ENCODE measurements around the gene SLC6A17.
A peak's percentile ranks its signal among the peaks of the same experiment; 100 is the strongest.

Gene SLC6A17

DNA sequence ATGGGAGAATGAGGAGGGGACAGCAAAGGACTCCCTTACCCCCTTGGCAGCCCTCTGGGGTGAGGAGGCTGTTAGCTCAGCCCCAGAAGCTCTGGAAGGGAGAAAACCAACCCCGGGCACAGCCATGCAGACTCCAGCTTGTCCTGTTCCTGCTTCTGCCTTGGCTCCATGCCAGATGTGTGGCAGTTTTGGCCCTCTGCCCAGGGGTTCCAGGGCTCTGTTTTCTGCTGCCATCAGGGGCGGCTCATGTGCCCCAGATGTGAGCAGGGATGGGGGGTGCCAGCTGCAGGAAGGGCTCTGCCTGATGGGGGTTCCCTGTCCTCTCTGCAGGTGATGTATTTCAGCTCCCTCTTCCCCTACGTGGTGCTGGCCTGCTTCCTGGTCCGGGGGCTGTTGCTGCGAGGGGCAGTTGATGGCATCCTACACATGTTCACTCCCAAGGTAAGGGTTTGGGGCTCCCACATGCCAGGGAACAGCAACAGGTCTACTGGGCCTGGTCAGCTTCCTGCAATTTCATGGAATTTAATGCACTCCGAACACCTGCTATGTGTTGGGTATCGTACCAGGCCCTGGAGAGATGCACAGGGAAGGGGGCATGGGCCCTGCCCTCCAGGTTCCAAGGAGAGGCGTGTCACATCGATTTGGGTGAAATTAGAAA, 26.1 kb downstream of the SLC6A17 start:
- DNase-seq, result no peak

DNA sequence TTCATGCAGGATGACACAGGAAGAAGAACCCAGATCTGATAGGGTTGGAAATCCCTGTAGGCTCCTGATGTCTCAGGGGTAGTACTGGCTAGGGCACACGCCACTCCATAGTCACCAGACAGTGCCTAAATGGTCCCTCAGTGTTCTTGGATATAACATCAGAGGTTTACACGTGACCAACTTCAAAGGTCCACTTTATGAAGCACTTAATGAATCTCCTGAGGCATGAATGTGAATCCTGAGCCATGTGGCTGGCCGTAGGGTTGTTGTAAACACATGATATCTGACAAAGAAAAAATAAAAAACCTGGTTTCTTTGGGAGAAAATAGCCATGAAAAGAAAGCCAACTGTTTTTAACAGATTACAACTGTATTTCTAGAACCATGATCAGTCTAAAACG, 27.5 kb downstream of the SLC6A17 start:
- DNase-seq, result no peak

DNA sequence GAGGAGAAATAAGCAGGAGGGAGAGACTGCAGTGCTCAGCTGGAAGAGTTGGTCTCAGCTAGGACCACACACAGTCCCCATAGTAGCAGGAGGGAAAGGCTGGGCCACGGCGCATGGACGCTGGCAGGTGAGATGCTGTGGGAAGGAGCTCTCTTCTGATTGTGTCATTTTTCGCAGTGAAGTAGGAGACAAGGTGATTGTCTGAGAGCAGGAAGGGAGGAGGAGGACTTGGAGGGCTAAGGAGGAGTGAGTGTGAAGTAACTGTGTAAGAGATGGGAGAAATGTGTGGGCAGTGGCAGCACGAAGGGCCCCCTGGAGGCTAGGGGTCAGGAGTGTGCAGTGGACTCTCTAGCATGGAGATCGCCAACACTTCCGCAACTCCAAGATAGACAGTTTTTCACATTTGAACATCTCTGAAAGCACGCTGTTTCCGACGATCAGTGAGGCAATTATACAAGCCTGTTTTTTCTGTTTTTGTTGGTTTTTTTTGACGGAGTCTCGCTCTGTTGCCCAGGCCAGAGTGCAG, 33.4 kb downstream of the SLC6A17 start:
- no peak for DNase-seq

DNA sequence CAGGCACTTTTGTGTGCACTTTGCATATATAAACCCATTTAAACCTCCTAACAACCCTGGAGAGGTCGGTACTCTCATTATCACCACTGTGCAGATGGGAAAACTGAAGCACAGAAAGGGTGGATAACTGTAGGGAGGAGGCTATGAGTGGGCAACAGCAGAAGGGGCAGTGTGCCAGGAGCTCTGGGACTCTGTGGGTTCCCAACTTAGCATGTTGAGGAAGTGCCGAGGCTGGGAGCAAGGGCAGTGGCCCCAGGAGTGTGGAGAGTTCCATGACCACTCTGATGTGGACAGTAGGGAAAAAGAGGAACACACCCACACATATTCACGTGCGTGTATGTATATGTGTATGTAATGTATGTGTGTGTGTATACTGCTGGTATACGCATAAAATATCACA, 34.2 kb downstream of the SLC6A17 start:
- DNase-seq, result no peak

DNA sequence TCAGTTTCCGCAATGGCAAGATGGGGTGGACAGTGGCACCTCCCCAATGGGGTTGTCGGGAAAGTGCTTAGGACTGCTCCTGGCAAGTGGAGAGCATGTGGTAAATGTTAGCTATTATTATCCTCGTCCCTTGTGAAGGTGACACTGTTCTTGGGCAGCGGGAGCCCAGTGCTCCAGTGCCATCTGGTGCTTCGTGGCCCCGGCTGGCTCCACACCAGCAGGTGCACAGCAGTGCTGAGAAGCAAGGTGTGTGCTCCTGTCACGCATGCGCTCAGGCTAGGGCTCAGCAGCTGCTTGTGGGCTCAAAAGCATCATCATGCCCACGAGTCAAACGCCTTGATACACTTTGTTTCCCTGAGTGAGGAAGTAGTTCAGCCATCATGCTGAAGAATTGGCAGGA, 34.9 kb downstream of the SLC6A17 start:
- no peak for DNase-seq

DNA sequence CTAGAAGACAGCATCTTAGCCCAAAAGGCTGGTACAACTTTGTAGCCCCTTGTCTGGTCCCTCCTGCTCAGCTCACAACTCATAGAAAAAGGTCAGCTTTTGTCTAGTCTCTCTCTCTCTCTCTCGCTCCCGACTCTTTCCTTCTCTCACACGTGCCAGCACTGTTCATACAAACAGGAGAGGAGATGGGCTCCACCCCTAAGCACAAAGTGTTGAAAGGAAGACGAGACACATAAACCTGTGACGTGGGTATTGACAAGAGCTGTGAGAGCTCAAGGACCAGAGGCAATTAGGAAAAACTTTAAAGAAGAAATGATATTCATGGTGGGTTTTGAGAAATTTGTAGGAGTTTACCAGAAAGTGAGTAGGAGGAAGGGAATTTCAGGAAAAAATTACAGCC, 36.3 kb downstream of the SLC6A17 start:
- DNase-seq, result no peak

DNA sequence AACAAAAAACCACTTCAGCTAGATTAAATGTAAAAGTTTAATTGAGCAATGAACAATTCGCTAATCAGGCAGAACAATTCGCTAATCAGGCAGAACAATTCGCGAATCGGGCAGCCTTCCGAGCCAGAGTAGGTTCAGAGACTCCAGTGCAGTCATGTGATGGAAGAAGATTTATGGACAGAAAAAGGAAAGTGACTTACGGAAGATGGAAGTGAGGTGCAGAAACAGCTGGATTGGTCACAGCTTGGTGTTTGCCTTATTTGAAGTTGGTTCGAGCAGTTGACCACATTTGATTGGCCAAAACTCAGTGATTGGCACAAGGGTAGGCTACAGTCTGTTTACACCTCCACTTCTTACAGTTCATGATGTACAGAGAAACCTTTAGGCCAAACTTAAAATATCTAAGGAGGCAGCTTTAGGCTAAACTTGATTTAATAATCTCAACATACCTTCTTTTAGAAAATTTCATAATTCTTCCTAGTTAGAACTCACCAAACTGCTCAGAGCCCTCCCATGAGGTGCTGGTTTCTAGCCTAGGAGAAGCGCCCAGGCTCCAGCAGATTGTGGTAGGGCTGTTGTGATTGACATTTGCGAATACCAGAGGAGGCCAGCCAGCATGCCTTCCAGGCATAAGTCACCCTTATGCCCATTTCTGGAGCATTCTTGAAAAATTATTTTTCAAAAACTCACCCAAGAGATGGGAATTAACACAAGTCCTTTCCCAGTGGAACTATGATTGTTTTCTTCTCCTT, 37.0 kb downstream of the SLC6A17 start:
- no peak for DNase-seq

DNA sequence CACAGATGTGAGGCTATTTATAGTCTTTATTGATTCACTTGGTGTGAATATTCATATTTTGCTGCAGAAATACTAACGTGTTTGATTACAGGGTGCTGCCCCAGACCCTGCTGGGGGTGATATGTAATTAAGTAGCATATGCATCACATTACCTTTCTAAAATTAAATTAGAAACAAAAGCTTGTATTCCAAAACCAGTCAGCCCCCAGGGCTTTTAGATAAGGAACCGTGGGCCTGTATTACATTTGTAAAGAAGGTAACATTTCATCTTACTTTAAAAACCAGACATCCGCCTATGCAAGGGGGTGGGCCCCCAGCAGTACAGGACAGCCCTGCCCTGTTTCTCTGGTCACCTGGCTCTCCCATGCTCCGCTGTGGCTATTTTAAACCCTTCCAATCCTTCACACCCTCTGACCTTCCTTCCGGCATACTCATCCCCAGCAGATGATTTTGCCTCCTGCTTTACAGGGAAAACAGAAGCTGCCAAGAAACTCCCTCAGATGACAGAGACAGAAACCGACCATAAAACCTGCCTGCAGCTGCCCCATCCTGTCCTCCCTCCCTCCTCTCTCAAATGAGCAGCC, 37.8 kb downstream of the SLC6A17 start:
- no peak for DNase-seq

DNA sequence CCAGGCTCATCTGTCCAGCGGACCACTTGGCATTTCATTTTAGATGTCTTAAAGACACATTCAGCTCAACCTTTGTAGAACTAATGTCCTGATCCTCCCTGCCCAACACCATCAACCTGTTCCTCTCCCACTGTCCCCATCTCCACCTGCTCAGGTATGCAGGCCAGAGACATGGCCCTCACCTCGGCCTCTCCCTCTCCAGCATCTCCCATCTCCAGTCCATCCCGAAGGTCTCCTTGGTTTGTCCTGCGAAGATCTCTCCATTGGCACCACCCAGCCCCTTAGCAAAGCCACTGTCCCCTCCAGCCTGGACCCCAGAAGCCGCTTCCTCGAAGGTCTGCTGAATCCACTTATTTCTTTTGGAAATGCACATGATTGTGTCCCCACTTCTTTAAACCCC, 38.9 kb downstream of the SLC6A17 start:
- no peak for DNase-seq

DNA sequence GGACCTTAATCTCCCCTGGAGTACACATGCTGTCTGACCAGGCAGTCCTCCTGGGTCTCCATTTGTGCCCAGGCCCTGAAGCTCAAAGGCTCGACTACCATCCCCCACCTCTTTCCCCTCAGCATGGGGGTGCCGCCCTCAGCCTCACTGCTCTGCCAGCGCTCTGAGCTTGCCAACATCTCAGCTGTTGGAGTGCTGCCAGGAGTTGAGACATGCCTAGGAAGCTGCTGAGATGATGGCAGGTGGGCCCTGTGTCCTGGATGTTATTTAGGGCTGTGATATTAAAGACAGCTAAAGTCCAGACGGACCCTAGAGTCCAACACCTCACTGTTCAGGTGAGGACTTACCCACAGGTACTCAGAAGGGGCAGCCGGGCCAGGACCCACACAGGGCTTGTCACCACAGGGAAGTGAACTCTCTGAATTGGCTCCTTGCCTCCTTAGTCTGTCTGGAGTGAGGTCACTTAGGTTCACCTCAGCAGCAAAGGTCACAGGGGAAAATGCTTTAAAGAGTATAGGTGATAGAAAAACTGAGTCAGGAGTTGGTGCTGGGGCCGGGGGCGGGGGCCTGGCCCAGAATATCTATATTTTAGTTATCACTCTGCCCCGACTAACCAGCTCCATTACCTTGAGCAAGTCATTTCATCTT, 40.1 kb downstream of the SLC6A17 start:
- DNase-seq, result no peak

DNA sequence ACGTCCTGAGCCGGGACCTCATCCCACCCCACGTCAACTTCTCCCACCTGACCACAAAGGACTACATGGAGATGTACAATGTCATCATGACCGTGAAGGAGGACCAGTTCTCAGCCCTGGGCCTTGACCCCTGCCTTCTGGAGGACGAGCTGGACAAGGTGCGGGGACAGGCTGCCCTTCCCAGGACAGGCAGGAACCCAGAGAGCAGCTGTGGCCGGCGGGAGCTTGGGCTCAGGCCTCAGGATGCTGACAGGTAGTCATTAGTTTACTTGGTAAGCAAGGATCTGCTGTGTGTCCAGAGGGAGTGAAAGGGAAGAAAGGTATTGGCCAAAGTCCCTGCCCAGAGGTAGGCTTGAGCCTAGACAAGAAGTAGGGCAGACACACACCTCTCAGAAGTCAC, 42.2 kb downstream of the SLC6A17 start:
- DNase-seq, result no peak

DNA sequence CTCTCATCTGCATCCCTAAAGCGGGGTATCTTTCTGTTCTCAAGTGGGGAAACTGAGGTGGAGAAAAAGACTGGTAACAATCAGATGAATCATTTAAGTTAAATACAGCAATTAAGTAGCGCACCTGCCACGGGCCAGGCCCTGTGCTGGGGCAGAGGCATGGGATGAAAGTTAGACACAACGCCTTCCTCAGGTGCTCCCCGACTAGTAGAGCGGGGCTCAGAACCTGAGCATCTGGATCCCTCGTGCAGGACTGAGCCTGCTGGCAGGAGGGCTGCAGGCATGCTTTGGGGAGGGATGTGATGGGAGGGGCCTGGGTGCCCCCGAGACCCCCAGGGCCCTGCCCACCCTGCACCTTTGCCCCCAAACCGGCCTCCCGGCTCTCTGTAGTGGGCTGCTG, 44.9 kb downstream of the SLC6A17 start:
- no peak for DNase-seq

DNA sequence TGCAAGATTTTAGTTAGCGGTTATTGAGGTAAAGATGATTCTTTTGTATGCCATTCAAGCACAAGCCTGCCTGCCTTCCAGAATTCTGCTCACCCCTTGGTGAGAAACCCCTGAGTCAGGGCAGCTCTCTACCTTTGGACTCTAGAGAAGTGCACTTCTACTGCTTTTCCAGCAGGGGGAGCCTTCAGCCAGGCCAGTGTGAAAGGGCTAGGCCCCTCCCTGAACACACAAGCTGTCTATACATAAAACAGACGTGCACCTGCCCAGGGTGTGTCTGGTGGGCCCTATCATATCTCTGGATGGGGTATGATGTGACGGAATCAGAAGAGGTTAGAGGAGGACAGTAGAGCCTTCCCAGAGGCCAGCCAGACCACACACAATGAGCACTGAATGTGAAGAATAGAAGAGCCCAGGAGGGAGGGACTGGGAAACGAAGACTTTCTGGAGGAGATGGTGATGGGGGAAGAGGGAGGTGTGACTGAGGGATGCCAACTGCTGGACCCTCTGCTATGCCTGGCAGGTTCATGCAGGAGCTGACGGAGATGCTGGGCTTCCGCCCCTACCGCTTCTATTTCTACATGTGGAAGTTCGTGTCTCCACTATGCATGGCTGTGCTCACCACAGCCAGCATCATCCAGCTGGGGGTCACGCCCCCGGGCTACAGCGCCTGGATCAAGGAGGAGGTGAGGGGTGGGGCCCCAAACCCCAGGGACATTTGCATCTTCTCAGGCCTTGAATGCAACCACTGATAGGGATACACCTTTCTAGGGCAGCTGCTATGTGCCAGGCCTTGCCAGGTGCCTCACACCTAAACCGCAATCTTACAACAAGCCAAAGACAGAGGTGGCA, 46.8 kb downstream of the SLC6A17 start:
- DNase-seq, result peak; percentile 40

DNA sequence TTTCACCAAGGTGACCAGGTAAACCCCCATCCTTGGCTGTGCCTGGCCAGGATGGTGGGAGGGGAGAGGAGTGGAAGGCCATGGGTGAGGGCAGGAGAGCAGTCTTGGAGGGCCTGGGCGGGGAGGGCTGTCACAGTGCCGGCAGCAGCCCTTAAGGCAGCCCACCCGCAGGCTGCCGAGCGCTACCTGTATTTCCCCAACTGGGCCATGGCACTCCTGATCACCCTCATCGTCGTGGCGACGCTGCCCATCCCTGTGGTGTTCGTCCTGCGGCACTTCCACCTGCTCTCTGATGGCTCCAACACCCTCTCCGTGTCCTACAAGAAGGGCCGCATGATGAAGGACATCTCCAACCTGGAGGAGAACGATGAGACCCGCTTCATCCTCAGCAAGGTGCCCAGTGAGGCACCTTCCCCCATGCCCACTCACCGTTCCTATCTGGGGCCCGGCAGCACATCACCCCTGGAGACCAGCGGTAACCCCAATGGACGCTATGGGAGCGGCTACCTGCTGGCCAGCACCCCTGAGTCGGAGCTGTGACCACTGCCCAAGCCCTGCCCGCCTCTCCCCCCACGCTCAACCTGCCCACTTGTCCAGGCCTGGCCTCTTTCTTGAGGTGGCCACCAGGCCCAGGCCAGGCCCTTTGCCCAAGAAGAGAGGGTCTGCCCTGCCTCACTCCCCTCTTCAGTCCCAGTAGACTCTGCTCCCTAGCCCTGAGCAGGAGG, 47.8 kb downstream of the SLC6A17 start:
- no peak for DNase-seq

DNA sequence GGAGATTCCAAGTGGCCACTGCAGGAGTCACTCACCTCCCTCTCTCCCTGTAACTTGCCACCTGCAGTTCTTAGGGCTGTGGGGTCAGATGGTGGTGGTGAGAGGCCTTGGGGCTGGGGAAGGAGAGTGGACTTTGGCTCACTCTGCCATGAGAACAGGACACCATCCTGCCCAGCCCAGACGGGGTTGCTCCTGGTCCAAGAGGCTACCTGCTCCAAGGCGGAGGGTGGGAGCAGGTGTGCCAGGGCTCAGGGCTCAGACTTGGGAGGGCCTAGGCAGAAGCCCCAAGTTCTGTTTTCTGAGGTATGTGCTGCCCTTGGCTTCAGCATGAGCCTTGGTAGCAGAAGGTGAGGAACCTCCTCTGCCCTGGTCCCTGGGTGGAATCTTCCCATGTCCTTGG, 48.5 kb downstream of the SLC6A17 start:
- no peak for DNase-seq

DNA sequence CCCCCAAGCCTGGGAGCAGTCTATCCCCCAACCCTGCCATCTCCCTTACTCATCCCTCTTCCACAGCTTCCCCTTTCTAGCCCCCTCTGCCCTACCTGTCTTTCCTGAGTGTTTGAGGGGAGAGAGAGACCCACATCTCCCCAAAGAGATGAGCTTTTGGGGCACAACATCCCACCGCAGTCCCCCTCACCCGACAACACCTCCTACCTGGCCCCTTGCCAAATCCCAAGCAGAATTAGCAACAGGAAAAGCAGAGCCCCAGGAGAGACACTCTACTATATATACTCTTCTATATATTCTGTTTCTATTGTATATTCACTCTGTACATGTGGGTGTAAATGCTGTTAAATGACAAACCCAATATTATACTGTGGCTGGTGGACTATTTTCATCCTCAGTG, 49.9 kb downstream of the SLC6A17 start:
- no peak for DNase-seq

DNA sequence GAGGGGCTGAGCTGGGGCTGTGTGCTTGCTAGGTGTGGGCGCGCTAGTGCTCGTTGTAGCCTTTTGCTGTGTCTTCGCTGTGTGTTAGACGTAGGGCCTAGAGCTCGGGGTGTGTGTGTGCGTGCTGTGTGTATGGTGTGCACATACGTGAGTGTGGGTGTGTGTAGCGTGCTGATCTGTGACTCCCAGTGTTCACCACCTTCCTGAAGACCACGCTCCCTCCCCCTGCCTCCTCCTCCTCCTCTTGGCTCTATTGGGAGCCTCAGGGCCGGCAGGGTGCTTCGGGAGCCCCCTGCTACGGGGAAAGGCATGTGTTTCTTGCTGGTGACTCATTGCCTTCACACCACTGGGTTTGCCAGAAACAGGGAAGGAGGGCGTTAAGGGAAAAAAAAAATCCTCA, 50.4 kb downstream of the SLC6A17 start:
- DNase-seq, result no peak

DNA sequence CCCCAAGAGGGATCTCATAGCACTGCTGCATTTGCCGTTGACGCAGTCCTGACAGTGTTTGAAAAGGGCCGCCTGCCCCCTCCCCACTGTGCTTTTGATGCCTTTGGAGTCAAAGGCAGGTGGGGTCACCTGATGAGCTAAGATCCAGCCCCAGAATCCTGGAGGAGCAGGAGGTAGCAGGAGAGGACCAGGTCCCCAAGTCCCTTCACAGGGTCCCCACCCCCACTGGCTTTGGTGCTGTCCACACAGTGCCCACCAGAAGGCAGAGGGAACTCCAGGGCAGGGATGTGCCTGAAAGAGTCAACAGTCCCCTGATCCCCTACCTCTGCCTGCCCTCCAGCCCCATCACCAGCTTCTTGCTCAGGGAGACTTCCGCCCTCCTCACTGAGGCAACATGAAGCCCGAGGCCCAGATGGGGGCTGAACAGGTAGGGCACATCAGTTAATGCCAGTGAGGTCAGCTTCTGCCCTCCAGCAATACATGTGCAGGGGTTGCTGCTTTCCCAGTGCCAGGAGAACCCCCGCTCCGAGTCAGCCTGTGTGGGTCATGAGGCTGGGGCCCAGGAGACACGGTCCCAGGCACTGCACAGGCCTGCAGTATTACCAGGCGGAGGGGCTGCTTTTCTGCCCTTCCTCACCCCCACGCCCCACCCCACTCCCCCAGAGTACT, 51.0 kb downstream of the SLC6A17 start:
- DNase-seq, result no peak

DNA sequence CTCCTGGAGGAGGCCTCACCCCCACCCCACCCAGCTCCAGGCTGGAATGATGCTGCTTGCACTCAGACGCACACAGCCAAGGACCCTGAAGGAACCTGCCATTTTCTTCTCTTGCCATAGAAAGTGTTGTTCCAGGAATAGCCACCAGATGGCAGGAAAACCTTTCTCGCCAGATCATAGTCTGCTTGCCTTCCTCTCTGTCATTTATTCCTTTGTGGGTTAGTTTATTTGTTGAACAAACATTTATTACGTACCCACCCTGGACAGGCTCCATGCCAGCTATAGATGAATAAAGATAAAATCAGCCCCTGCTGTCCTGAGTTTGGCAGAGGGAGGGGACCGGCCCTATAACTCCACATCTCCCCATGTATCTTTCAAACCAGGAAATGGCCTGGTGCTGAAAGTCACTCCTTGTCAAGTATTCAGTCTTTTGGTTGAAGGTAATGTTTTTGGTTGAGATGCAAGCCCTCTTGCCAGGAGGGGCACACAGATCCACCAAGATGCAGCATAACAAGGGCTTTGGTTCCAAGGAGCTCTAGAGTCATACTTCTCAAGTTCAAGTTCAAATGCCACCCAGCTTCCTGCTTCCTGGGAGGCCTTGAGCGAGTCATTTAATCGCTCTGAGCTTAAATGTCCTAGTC, 52.8 kb downstream of the SLC6A17 start:
- peak; percentile 67 for DNase-seq

DNA sequence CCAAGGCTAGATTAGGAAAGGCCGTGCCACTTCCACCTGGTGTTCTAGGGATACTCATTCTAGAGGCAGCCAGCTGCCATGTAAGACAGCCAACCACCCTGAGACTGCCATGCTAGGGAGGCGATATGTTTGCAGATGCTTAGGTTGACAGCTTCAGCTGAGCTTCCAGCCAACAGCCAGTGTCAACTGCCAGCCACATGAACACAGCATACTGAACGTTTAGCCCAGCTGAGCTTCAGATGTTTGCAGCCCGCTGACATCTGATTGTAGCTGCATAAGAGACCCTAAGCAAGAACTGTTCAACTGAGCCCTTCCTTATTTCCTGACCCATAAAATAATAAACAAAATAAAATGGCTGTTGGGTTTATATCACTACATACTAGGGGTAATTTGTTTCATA, 54.9 kb downstream of the SLC6A17 start:
- no peak for DNase-seq

Measured in effector CD4-positive, alpha-beta T cell (primary cell).